ENCODE results near the gene SGF29.
"Not testable (repeated sequence)": the region's sequence is repeated elsewhere in the genome, so short reads cannot be mapped to it uniquely, and the experiment has no call there.

SGF29 gene

DNA sequence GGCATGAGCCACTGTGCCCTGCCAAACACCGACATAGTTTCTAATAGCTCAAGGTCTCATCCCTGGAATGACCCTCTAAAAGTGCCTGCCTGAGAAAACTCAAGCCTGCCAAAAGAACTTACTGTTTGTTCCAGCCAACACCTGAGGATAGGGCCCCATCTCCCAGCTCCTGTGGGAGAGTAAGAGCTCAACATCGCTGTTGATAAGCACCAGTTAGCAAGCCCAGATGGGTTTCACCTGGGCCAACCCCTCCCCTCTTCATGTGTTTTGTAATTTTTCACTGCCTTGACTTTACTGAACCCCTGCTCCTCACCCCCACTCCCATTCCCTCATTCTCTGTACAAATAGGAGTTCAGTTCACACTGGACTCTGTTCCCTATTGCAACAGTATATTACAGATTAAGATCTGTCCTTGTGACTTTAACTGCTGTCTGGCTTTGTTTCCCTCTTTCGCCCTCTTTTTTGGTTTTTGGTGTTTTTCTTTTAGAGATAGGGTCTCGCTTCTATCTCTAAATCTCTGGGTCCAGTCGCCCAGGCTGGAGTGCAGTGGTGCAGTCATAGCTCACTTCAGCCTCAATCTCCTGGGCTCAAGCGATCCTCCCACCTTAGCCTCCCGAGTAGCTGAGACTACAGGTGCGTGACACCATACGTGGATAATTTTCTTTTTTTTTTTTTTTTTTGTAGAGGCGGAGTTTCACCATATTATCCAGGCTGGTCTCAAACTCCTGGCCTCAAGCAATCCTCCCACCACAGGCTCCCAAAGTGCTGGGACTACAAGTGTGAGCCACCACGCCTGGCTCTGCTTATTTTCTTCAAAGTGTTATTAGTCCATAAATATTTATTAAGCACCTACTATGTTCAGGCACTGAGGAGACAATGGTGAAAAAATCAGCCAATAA lies 27.3 kb upstream of the SGF29 start:
- no peak overlapping the region for H3K4me3 Mint-ChIP-seq
- H3K27me3 Mint-ChIP-seq (ENCODE audit: low read depth, poor library complexity), result peaks cover 32% of the 10 kb centered on the region
- H3K4me1 Mint-ChIP-seq, result no peaks in the 10 kb centered on the region
- peaks cover 18% of the 10 kb centered on the region for H3K9me3 Mint-ChIP-seq
- no peaks in the 10 kb centered on the region for H3K36me3 Mint-ChIP-seq (ENCODE audit: low read depth)
- TF ChIP-seq, protein P1, sequence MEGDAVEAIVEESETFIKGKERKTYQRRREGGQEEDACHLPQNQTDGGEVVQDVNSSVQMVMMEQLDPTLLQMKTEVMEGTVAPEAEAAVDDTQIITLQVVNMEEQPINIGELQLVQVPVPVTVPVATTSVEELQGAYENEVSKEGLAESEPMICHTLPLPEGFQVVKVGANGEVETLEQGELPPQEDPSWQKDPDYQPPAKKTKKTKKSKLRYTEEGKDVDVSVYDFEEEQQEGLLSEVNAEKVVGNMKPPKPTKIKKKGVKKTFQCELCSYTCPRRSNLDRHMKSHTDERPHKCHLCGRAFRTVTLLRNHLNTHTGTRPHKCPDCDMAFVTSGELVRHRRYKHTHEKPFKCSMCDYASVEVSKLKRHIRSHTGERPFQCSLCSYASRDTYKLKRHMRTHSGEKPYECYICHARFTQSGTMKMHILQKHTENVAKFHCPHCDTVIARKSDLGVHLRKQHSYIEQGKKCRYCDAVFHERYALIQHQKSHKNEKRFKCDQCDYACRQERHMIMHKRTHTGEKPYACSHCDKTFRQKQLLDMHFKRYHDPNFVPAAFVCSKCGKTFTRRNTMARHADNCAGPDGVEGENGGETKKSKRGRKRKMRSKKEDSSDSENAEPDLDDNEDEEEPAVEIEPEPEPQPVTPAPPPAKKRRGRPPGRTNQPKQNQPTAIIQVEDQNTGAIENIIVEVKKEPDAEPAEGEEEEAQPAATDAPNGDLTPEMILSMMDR (IDR thresholded peaks at IDR 0.05), result no peak
- DNase-seq, result no peak
- H3K27ac Mint-ChIP-seq, result no peak overlapping the region

DNA sequence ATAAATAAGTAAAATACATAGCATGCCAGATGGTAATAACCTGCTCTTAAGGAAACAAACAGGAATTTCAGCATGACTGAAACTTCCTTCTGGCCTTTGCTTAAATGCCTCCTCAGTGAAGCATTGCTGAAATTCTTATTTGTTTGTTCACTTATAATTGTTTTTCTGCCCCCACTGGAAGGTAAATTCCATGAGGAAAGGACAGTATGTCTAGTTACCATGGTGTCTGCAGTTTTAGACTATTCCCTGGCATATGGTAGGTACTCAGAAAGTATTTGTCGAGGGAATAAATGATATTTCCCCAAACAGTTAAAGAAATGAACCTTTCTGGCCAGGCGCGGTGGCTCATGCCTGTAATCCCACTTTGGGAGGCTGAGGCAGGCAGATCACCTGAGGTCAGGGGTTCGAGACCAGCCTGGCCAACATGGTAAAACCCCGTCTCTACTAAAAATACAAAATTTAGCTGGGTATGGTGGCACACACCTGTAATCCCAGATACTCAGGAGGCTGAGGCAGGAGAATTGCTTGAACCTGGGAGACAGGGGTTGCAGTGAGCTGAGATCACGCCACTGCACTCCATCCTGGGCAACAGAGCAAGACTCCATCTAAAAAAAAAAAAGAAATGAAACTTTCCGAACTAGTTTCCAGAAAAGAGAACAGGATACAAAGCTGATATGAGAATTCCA lies 26.5 kb upstream of the SGF29 start:
- Mint-ChIP-seq H3K27me3 (ENCODE audit: low read depth, poor library complexity) (peaks cover 27% of the 10 kb centered on the region), H3K9me3 (peaks cover 18% of the 10 kb centered on the region)
- H3K4me1 Mint-ChIP-seq; H3K36me3 Mint-ChIP-seq (ENCODE audit: low read depth); DNase-seq; H3K27ac Mint-ChIP-seq; H3K4me3 Mint-ChIP-seq: not testable (repeated sequence)

DNA sequence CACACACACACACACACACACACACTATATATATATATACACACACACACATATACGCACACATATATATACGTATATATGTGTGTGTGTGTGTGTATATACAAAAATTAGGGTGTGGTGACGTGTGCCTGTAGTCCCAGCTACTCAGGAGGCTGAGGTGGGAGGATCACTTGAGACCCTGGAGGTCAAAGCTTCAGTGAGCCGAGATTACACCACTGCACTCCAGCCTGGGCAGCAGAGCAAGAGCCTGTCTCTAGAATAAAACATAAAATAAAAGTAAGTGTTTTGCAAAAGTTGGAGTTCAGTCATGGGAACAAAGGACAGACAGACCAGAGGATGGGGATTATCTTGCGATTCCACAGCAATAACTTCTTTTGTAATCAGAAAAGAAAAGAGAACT lies 25.7 kb upstream of the SGF29 start:
- TF ChIP-seq, protein P1 (IDR thresholded peaks at IDR 0.05), result no peak
- H3K9me3 Mint-ChIP-seq, result peaks cover 18% of the 10 kb centered on the region
- H3K4me1 Mint-ChIP-seq, result peaks cover 12% of the 10 kb centered on the region
- H3K27ac Mint-ChIP-seq, result no peak overlapping the region
- no peak overlapping the region for H3K4me3 Mint-ChIP-seq
- DNase-seq, result no peak
- H3K36me3 Mint-ChIP-seq (ENCODE audit: low read depth), result no peaks in the 10 kb centered on the region
- H3K27me3 Mint-ChIP-seq (ENCODE audit: low read depth, poor library complexity), result peaks cover 27% of the 10 kb centered on the region

DNA sequence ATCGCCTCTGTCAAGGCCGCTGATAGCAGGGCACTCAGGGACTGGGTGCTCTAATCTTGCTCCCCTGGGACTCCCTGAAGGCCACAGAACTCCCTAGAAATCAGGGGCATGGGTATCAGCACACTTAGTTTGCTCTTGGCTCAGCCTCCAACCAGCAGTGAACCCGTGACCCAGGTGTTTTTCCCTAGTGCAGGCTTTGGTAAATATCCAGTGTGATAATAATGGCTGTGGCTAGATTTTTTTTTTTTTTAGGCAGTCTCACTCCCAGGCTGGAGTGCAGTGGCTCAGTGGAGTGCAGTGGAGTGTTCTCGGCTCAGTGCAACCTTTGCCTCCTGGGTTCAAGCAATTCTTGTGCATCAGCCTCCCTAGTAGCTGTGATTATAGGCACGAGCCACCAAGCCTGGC lies 25.3 kb upstream of the SGF29 start:
- H3K4me1 Mint-ChIP-seq, result peaks cover 12% of the 10 kb centered on the region
- no peak overlapping the region for H3K4me3 Mint-ChIP-seq
- H3K36me3 Mint-ChIP-seq (ENCODE audit: low read depth), result no peaks in the 10 kb centered on the region
- TF ChIP-seq, protein P1 (IDR thresholded peaks at IDR 0.05), result no peak
- no peak for DNase-seq
- H3K27me3 Mint-ChIP-seq (ENCODE audit: low read depth, poor library complexity), result peaks cover 26% of the 10 kb centered on the region
- H3K9me3 Mint-ChIP-seq, result peaks cover 18% of the 10 kb centered on the region
- no peak overlapping the region for H3K27ac Mint-ChIP-seq

DNA sequence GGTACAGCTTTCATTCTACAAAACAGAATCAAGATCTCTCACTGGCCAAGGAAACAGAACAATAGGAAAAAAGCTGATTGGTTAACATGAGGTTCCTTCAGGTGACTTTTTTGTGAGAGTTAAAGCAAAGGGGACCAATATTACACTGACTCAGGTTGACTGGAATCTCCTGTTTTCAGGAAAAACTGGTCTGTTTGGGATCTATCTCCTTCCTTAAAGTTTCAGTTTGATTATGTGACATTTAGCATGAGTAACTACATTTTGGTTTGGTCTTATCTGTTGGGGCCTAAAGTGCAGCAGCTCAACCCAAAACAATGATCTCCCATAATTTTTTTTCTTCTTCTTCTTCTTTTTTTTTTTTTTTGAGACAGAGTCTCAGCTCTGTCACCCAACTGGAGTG lies 24.6 kb upstream of the SGF29 start:
- TF ChIP-seq, protein P1 (IDR thresholded peaks at IDR 0.05), result no peak
- Mint-ChIP-seq H3K36me3 (ENCODE audit: low read depth) (no peaks in the 10 kb centered on the region), H3K9me3 (peaks cover 18% of the 10 kb centered on the region), H3K27me3 (ENCODE audit: low read depth, poor library complexity) (peaks cover 23% of the 10 kb centered on the region), H3K4me1 (peaks cover 12% of the 10 kb centered on the region), H3K27ac (peak overlapping the region; percentile 51), H3K4me3 (no peak overlapping the region)
- DNase-seq, result no peak
